ENCODE results near the gene GRM7. TPM values are rescaled to one million over a fixed set of nuclear protein-coding genes. Genes with fewer than 3 reads are reported as not detected.

GRM7 gene
- total RNA-seq, 1 experiment from 2014 or later, result 0.28 TPM

DNA sequence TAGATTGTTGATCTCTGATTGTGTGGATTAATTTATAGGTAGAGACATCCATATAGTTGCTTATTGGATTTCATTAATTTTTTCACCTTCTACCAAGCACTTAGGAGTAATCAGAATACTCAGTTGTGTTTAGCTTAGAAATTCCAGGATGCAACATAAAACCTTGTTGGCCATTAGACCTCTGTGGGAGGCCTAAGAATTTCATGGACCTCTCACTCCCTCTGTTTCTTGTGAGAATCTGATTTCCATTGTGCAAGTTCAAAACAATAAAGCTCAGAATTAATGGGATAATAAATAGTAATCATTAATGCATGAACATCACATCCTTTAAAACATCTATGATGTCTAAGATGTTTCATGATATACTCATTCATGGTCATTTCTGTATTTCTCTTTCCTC is 332.4 kb downstream of the GRM7 start:
- Histone ChIP-seq H2BK5ac (ENCODE audit: insufficient read length, low read length) (no peak overlapping the region), H2AK5ac (ENCODE audit: insufficient read length, low read length) (no peak overlapping the region), H2BK12ac (ENCODE audit: insufficient read length, low read depth, low read length) (no peak overlapping the region), H3K56ac (ENCODE audit: insufficient read length, low read depth, low read length) (no peak overlapping the region), H2BK15ac (ENCODE audit: low read depth, low read length) (no peak overlapping the region), H3K4ac (ENCODE audit: low read depth, low read length) (no peak overlapping the region), H2BK20ac (ENCODE audit: low read depth, low read length, poor library complexity, severe bottlenecking) (no peak overlapping the region), H3K27ac (ENCODE audit: insufficient read length, low read depth, low read length) (no peak overlapping the region), H2BK120ac (ENCODE audit: low read depth, low read length, poor library complexity, severe bottlenecking) (no peak overlapping the region), H3K79me1 (ENCODE audit: insufficient read depth, low read depth, low read length, poor library complexity, severe bottlenecking) (no peaks in the 10 kb centered on the region), H4K8ac (replicated peaks; ENCODE audit: insufficient read length, low read depth, low read length) (no peak overlapping the region), H3K4me1 (ENCODE audit: insufficient read depth, low read length) (no peaks in the 10 kb centered on the region), H3K23ac (ENCODE audit: insufficient read length, low read depth, low read length) (no peak overlapping the region), H3K79me2 (ENCODE audit: insufficient read depth, low read length) (no peaks in the 10 kb centered on the region), H4K91ac (ENCODE audit: insufficient read length, low read depth, low read length) (no peak overlapping the region), H3K14ac (ENCODE audit: insufficient read depth, low read length) (no peak overlapping the region), H2AFZ (ENCODE audit: low read length) (no peak overlapping the region), H3T11ph (ENCODE audit: low read length) (no peak overlapping the region), H3K9me3 (ENCODE audit: control insufficient read depth, low read depth, low read length) (no peaks in the 10 kb centered on the region), H4K20me1 (ENCODE audit: control insufficient read depth, insufficient read depth, insufficient read length) (no peaks in the 10 kb centered on the region), H3K4me2 (ENCODE audit: insufficient read depth, insufficient read length, low read length) (no peak overlapping the region), H3K27me3 (ENCODE audit: insufficient read depth, low read length) (no peaks in the 10 kb centered on the region), H3K23me2 (ENCODE audit: insufficient read length, low read depth, low read length, poor library complexity, severe bottlenecking) (no peaks in the 10 kb centered on the region), H3K18ac (ENCODE audit: insufficient read length, low read depth, low read length) (no peak overlapping the region), H3K9ac (ENCODE audit: extremely low read depth, insufficient read length, low read length) (no peak overlapping the region), H4K5ac (ENCODE audit: insufficient read length, low read depth, low read length) (no peak overlapping the region)
- TF ChIP-seq, protein P1, sequence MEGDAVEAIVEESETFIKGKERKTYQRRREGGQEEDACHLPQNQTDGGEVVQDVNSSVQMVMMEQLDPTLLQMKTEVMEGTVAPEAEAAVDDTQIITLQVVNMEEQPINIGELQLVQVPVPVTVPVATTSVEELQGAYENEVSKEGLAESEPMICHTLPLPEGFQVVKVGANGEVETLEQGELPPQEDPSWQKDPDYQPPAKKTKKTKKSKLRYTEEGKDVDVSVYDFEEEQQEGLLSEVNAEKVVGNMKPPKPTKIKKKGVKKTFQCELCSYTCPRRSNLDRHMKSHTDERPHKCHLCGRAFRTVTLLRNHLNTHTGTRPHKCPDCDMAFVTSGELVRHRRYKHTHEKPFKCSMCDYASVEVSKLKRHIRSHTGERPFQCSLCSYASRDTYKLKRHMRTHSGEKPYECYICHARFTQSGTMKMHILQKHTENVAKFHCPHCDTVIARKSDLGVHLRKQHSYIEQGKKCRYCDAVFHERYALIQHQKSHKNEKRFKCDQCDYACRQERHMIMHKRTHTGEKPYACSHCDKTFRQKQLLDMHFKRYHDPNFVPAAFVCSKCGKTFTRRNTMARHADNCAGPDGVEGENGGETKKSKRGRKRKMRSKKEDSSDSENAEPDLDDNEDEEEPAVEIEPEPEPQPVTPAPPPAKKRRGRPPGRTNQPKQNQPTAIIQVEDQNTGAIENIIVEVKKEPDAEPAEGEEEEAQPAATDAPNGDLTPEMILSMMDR (conservative IDR thresholded peaks at IDR 0.05), result no peak
- no peaks in the 10 kb centered on the region for H3K36me3 Mint-ChIP-seq (ENCODE audit: insufficient read depth in 1 of 3, low read depth in 3 of 3)
- no peak overlapping the region for H3K4me3 Mint-ChIP-seq
- no peaks in the 10 kb centered on the region for H3K9me3 Mint-ChIP-seq
- no peaks in the 10 kb centered on the region for H3K27me3 Mint-ChIP-seq (ENCODE audit: low read depth)
- no peak for DNase-seq
- H3K27ac Mint-ChIP-seq, result no peak overlapping the region
- no peaks in the 10 kb centered on the region for H3K4me1 Mint-ChIP-seq
